Esophagus squamous epithelium (tissue), 5 donors: ENCODE data around the gene BTBD10. TPM values are rescaled to one million over a fixed set of nuclear protein-coding genes. Genes with fewer than 3 reads are reported as not detected.

ENCODE experiments used
- DNase-seq: peaks from one replicate; lab custom pipeline; 2025; lab: John Stamatoyannopoulos, UW
- H3K27ac ChIP-seq, 4 donors: fragments of 200-600 bp; sonication (generic); one replicate each; pipeline ENCODE4 v1.5.1; 2016 to 2019; ENCODE audit warnings: mild to moderate bottlenecking in 1 of 4
- H3K27me3 ChIP-seq, 4 donors: fragments of 200-600 bp; sonication (generic); 1 replicate in 3 of 4; 2 replicates in 1 of 4; pipeline versions ENCODE4 v1.5.1 to v1.6.0; 2017 to 2021; ENCODE audit warnings: antibody characterized with exemption in 1 of 4
- H3K36me3 ChIP-seq, 3 donors: fragments of 200-600 bp; sonication (generic); one replicate each; pipeline ENCODE4 v1.5.1; 2016 to 2019
- H3K4me1 ChIP-seq, 3 donors: fragments of 200-600 bp; sonication (generic); one replicate each; pipeline ENCODE4 v1.5.1; 2017 to 2019
- H3K4me3 ChIP-seq, 4 donors: fragments of 200-600 bp; sonication (generic); 1 replicate in 3 of 4; 2 replicates in 1 of 4; pipeline ENCODE4 v1.5.1; 2016 to 2019; ENCODE audit warnings: mild to moderate bottlenecking in 2 of 4, moderate library complexity in 1 of 4
- H3K9me3 ChIP-seq, 3 donors: fragments of 200-600 bp; sonication (generic); one replicate each; pipeline ENCODE4 v1.5.1; 2016 to 2019
- CTCF ChIP-seq, 6 experiments: fragments of 450-650 bp in 4 of 6; fragments of 200-600 bp in 2 of 6; sonication (generic) in 2 of 6; IDR thresholded peaks; one replicate each; pipeline ENCODE4 v1.5.1; 2016 to 2019; ENCODE audit warnings: antibody characterized with exemption in 6 of 6, mild to moderate bottlenecking in 4 of 6, moderate library complexity in 4 of 6
- POLR2A ChIP-seq, 4 donors: fragments of 450-650 bp; IDR thresholded peaks; one replicate each; pipeline ENCODE4 v1.6.1; 2017; ENCODE audit warnings: antibody characterized with exemption in 4 of 4, mild to moderate bottlenecking in 4 of 4, moderate library complexity in 3 of 4
- WGBS, 2 donors: methylation state at CpG; one replicate each; pipeline ENCODE4 v1.1.5; 2018; 5-methylcytosine and 5-hydroxymethylcytosine counted together
- intact Hi-C: fragments of 100-400 bp; cut with DNase I; formaldehyde crosslinking; loops from one replicate; pipeline ENCODE4 v1.15.0; 2022
- total RNA-seq, 4 donors: library from RNA; depleted of rRNA; stranded (reverse); fragments of >200 nt; gene quantifications; one replicate each; pipeline ENCODE4 v1.1.0, GENCODE V29; 2016
- donor health status: DM: yes; HTN: yes; CAD: no.

The BTBD10 gene
- total RNA-seq, 4 donors from 2014 or later: 45.3 to 56.7 (median 54.0) TPM

- 32 to 52% methylated on average over 6 to 9 of the region's 9 CpGs for WGBS, 2 donors
- Histone ChIP-seq H3K27ac (peak overlapping the region; percentile 17 to 58 (median 39)), H3K4me3 (peak overlapping the region in 3 of 4 donors; percentile 16 to 43 (median 21)), H3K27me3 (no peaks in the 10 kb centered on the region), H3K9me3 (no peaks in the 10 kb centered on the region), H3K4me1 (peaks cover 11 to 61% (median 29%) of the 10 kb centered on the region in 3 donors), H3K36me3 (no peaks in the 10 kb centered on the region)
- DNase-seq: no peak
- TF ChIP-seq POLR2A (IDR thresholded peaks at IDR 0.05): no peak
- no peak for TF ChIP-seq CTCF (IDR thresholded peaks at IDR 0.05)
- intact Hi-C loops: no loop called here
Measured at GRCh38 chr11:13338427-13339069, 124.5 kb downstream of the BTBD10 start.

- TF ChIP-seq POLR2A (IDR thresholded peaks at IDR 0.05): no peak
- H3K9me3 ChIP-seq: no peaks in the 10 kb centered on the region
- peak overlapping the region in 3 of 4 donors; percentile 16 to 43 (median 21) for H3K4me3 ChIP-seq
- peaks cover 16 to 66% (median 34%) of the 10 kb centered on the region in 3 donors for H3K4me1 ChIP-seq
- DNase-seq: no peak
- H3K27me3 ChIP-seq: no peaks in the 10 kb centered on the region
- no peaks in the 10 kb centered on the region for H3K36me3 ChIP-seq
- peak overlapping the region; percentile 17 to 58 (median 39) for H3K27ac ChIP-seq
- intact Hi-C loops: no loop called here
- WGBS, 2 donors: 2 to 8% methylated on average over 5 of the region's 5 CpGs
Measured at GRCh38 chr11:13338019-13338426, 125.0 kb downstream of the BTBD10 start.

Other genes with a start within 250 kb of the BTBD10 start
- gene BMAL1, start 185.4 kb downstream of the BTBD10 start, total RNA-seq: 10 to 100 TPM; 21.4 to 39.5 (median 22.3) TPM
- gene PTH, start 32.8 kb upstream of the BTBD10 start, total RNA-seq: not detected
- gene FAR1, start 205.4 kb upstream of the BTBD10 start, total RNA-seq: 100 to 1,000 TPM in 2 of 4 donors, 10 to 100 TPM in 2; 78.2 to 135 (median 98.6) TPM